HCT116 (cell line): Measurements from ENCODE around the gene SPIB. TPM values are rescaled to one million over a fixed set of nuclear protein-coding genes. Genes with fewer than 3 reads are reported as not detected.

Source experiments
- ATAC-seq: fragments of 200-7000 bp; cut with Tn5 transposase; 2 replicates; pipeline ENCODE4 v1.9.1; 2020; ENCODE audit warnings: mild to moderate bottlenecking, moderate library complexity
- BruUV-seq: library from RNA; stranded (reverse); fragments of 400-500 nt; replicated peaks from 2 replicates; lab custom pipeline; 2021; lab: Mats Ljungman, UMichigan
- CTCF ChIA-PET: fragments of 300-600 bp; sonication (Branson Sonifier 250); formaldehyde crosslinking; loops from one replicate; lab custom pipeline; 2021; ENCODE audit warnings: antibody characterized with exemption; lab: Charles Lee
- POLR2A ChIA-PET: fragments of 300-600, 350-600 bp; sonication (Branson Sonifier 250); formaldehyde crosslinking; loops from one replicate; lab custom pipeline; 2021; ENCODE audit warnings: antibody characterized with exemption; lab: Charles Lee
- RAD21 ChIA-PET, 2 experiments: fragments of 300-600 bp; sonication (Branson Sonifier 250); formaldehyde crosslinking; loops; one replicate each; lab custom pipeline; 2023; ENCODE audit warnings: low total read pairs in 2 of 2; ENCODE audit not compliant: uncharacterized antibody in 2 of 2, unreplicated experiment in 2 of 2, low non-redundant PET in 1 of 2; lab: Charles Lee
- DNase-seq: peaks from one replicate; pipeline ENCODE4 v3.0.0-alpha.2; 2010; ENCODE audit warnings: low read depth, low spot score
- H2AFZ ChIP-seq: fragments of 200-600 bp; shearing (Covaris generic), sonication (generic); 2 replicates; pipeline ENCODE4 v1.6.1; 2017; ENCODE audit warnings: low read depth, mixed run types, mixed read lengths, antibody characterized with exemption, low read length; ENCODE audit not compliant: poor library complexity, severe bottlenecking
- H3K27ac ChIP-seq: 2 replicates; pipeline ENCODE4 v1.5.1; 2012; ENCODE audit warnings: low read depth, low read length
- H3K27me3 ChIP-seq: fragments of 200-600 bp; sonication (generic); 2 replicates; pipeline ENCODE4 v1.6.1; 2016; ENCODE audit warnings: mixed run types, low read length, mixed read lengths; ENCODE audit not compliant: insufficient read depth
- H3K36me3 ChIP-seq, 2 experiments: fragments of 200-500 bp in 1 of 2; fragments of 200-600 bp in 1 of 2; sonication (Bioruptor generic) in 1 of 2; sonication (generic) in 1 of 2; 2 replicates each; pipeline versions ENCODE4 v1.5.1 to v1.6.1; 2014 to 2016; ENCODE audit warnings: low read length in 2 of 2, inconsistent platforms in 1 of 2, mixed read lengths in 1 of 2, mixed run types in 1 of 2; ENCODE audit not compliant: insufficient read depth in 2 of 2, control insufficient read depth in 1 of 2
- H3K4me1 ChIP-seq, 2 experiments: fragments of 200-600 bp in 1 of 2; sonication (generic) in 1 of 2; 2 replicates each; pipeline versions ENCODE4 v1.5.1 to v1.6.1; 2012 to 2017; ENCODE audit warnings: low read length in 2 of 2, inconsistent platforms in 1 of 2, mild to moderate bottlenecking in 1 of 2, mixed read lengths in 1 of 2, mixed run types in 1 of 2, moderate library complexity in 1 of 2; ENCODE audit not compliant: insufficient read depth in 2 of 2, control insufficient read depth in 1 of 2
- H3K4me2 ChIP-seq: fragments of 200-600 bp; sonication (generic); 2 replicates; pipeline ENCODE4 v1.6.1; 2017; ENCODE audit warnings: mixed run types, low read length, mixed read lengths
- H3K4me3 ChIP-seq, 2 experiments: fragments of 200-600 bp in 1 of 2; sonication (generic) in 1 of 2; replicated peaks in 1 of 2; 2 replicates each; pipeline ENCODE4 v1.5.1; 2011 to 2016; ENCODE audit warnings: low read length in 2 of 2, control low read depth in 1 of 2, low read depth in 1 of 2, mild to moderate bottlenecking in 1 of 2, mixed read lengths in 1 of 2, mixed run types in 1 of 2
- H3K79me2 ChIP-seq: fragments of 200-600 bp; sonication (generic); 2 replicates; pipeline ENCODE4 v1.6.1; 2017; ENCODE audit warnings: mild to moderate bottlenecking, mixed run types, low read length, moderate library complexity, mixed read lengths; ENCODE audit not compliant: insufficient read depth
- H3K9ac ChIP-seq: fragments of 200-600 bp; sonication (generic); 2 replicates; pipeline ENCODE4 v1.6.1; 2016; ENCODE audit warnings: low read length, mixed read lengths
- H3K9me2 ChIP-seq: fragments of 200-600 bp; sonication (generic), shearing (Covaris generic); 2 replicates; pipeline ENCODE4 v1.6.1; 2017; ENCODE audit warnings: mixed run types, mild to moderate bottlenecking, moderate library complexity; ENCODE audit not compliant: insufficient read depth
- H3K9me3 ChIP-seq, 2 experiments: fragments of 200-500 bp in 1 of 2; fragments of 200-600 bp in 1 of 2; sonication (Bioruptor generic) in 1 of 2; sonication (generic) in 1 of 2; 2 replicates each; pipeline ENCODE4 v1.6.1; 2014 to 2017; ENCODE audit warnings: low read length in 2 of 2, mixed read lengths in 2 of 2, inconsistent platforms in 1 of 2, low read depth in 1 of 2, mild to moderate bottlenecking in 1 of 2, mixed run types in 1 of 2, moderate library complexity in 1 of 2; ENCODE audit not compliant: control insufficient read depth in 1 of 2, insufficient read depth in 1 of 2
- H4K20me1 ChIP-seq: fragments of 200-600 bp; sonication (generic), shearing (Covaris generic); 2 replicates; pipeline ENCODE4 v1.6.1; 2017; ENCODE audit warnings: mixed run types, mild to moderate bottlenecking, moderate library complexity; ENCODE audit not compliant: insufficient read depth
- CBX3 ChIP-seq: IDR thresholded peaks from 2 replicates; pipeline ENCODE4 v1.6.1; 2012; ENCODE audit warnings: low read depth
- CEBPB ChIP-seq: IDR thresholded peaks from 2 replicates; pipeline ENCODE4 v1.6.1; 2012; ENCODE audit warnings: low read depth
- CTCF ChIP-seq, 3 experiments: fragments of 200-600 bp in 1 of 3; sonication (generic) in 1 of 3; IDR thresholded peaks in 2 of 3; conservative IDR thresholded peaks in 1 of 3; 2 replicates each; pipeline ENCODE4 v1.5.1; 2012 to 2017; ENCODE audit warnings: low read depth in 2 of 3, low read length in 2 of 3, antibody characterized with exemption in 1 of 3, borderline replicate concordance in 1 of 3, control low read depth in 1 of 3, mild to moderate bottlenecking in 1 of 3, mixed read lengths in 1 of 3, mixed run types in 1 of 3, moderate library complexity in 1 of 3; ENCODE audit not compliant: insufficient read depth in 1 of 3
- ELF1 ChIP-seq: IDR thresholded peaks from 2 replicates; pipeline ENCODE4 v1.6.1; 2012; ENCODE audit warnings: low read depth, borderline replicate concordance
- EZH2phosphoT487 ChIP-seq: fragments of 200-600 bp; IDR thresholded peaks from 2 replicates; pipeline ENCODE4 v1.6.1; 2018; ENCODE audit warnings: antibody characterized with exemption, borderline replicate concordance
- MAX ChIP-seq: IDR thresholded peaks from 2 replicates; pipeline ENCODE4 v1.6.1; 2012
- POLR2A ChIP-seq: IDR thresholded peaks from 2 replicates; pipeline ENCODE4 v1.7.0; 2011; ENCODE audit warnings: borderline replicate concordance; ENCODE audit not compliant: insufficient read depth, insufficient read length; ENCODE audit errors: extremely low read depth
- POLR2AphosphoS5 ChIP-seq: IDR thresholded peaks from 2 replicates; pipeline ENCODE4 v1.6.1; 2011; ENCODE audit warnings: mild to moderate bottlenecking, low read depth, low read length, moderate library complexity
- RAD21 ChIP-seq: IDR thresholded peaks from 2 replicates; pipeline ENCODE4 v1.6.1; 2012; ENCODE audit warnings: low read depth, mild to moderate bottlenecking
- REST ChIP-seq: IDR thresholded peaks from 2 replicates; pipeline ENCODE4 v1.6.1; 2012; ENCODE audit warnings: low read depth
- SIN3A ChIP-seq: IDR thresholded peaks from 2 replicates; pipeline ENCODE4 v1.6.1; 2012; ENCODE audit warnings: low read depth
- SP1 ChIP-seq: IDR thresholded peaks from 2 replicates; pipeline ENCODE4 v1.6.1; 2012; ENCODE audit warnings: low read depth
- SRF ChIP-seq: IDR thresholded peaks from 2 replicates; pipeline ENCODE4 v1.6.1; 2012; ENCODE audit warnings: low read depth
- TCF7L2 ChIP-seq: IDR thresholded peaks from 2 replicates; pipeline ENCODE4 v1.7.0; 2011; ENCODE audit warnings: borderline replicate concordance, inconsistent platforms; ENCODE audit not compliant: insufficient read depth, insufficient read length; ENCODE audit errors: extremely low read depth
- ZFX ChIP-seq: fragments of 450-650 bp; IDR thresholded peaks from 2 replicates; pipeline ENCODE4 v1.6.1; 2017
- ZNF274 ChIP-seq: fragments of 200-500 bp; sonication (Bioruptor generic); IDR thresholded peaks from 2 replicates; pipeline ENCODE4 v1.6.1; 2014; ENCODE audit warnings: mild to moderate bottlenecking, low read depth, low read length, inconsistent platforms
- intact Hi-C: fragments of 100-400 bp; cut with micrococcal nuclease; formaldehyde crosslinking; loops from 2 replicates; pipeline ENCODE4 v1.10.0; 2022
- total RNA-seq: library from RNA; stranded (reverse); gene quantifications from one replicate; pipeline ENCODE4 v1.2.1, GENCODE V29; 2021; ENCODE audit not compliant: unreplicated experiment

Gene SPIB
- total RNA-seq, 1 experiment from 2014 or later, result 0.96 TPM

GRCh38 chr19:50377051-50377461 is 41.7 kb upstream of the SPIB start:
- peak; percentile 58 for DNase-seq
- no peaks in the 10 kb centered on the region for H3K9me3 ChIP-seq
- intact Hi-C loops, result no loop called here
- no TSS peak for BruUV-seq
- peaks cover 28 to 34% of the 10 kb centered on the region in 2 experiments for H3K36me3 ChIP-seq
- 0 out of 2 replicates have a peak overlapping the region, but pooled peaks have one; percentile 51 for H3K27ac ChIP-seq
- H3K79me2 ChIP-seq, result peaks cover 14% of the 10 kb centered on the region; the same call in 1 of the 2 replicates
- no peaks in the 10 kb centered on the region for H4K20me1 ChIP-seq
- POLR2A ChIA-PET, result interaction anchor here (1.0 kb wide), 1 partner anchor 348 kb away, joined by 5 read pairs; no protein-coding TSS in a partner anchor
- H2AFZ ChIP-seq, result no peak overlapping the region
- RAD21 ChIA-PET, result no interaction called here
- no peaks in the 10 kb centered on the region for H3K9me2 ChIP-seq
- peak; percentile 69 for ATAC-seq
- TF ChIP-seq POLR2AphosphoS5 (no peak), ZNF274 (no peak), SIN3A (no peak), TCF7L2 (no peak), MAX (no peak), CBX3 (no peak), ZFX (no peak), SRF (no peak), SP1 (no peak), RAD21 (no peak), CTCF (IDR thresholded peaks at IDR 0.05 in 2 of 3, conservative IDR thresholded peaks at IDR 0.05 in 1 of 3; ENCODE audit: borderline replicate concordance in 1 of 3, insufficient read depth in 1 of 3, low read depth in 2 of 3, low read length in 2 of 3) (no peak), POLR2A (no peak), EZH2phosphoT487 (no peak), REST (no peak), CEBPB (no peak), ELF1 (no peak)
- peaks cover 4 to 13% of the 10 kb centered on the region in 2 experiments; a peak in 3 of 4 replicates for H3K4me1 ChIP-seq
- H3K27me3 ChIP-seq, result no peaks in the 10 kb centered on the region
- no peak overlapping the region for H3K9ac ChIP-seq
- CTCF ChIA-PET, result interaction anchor here (1.0 kb wide), 1 partner anchor 8 kb away, joined by 3 read pairs; no protein-coding TSS in a partner anchor
- H3K4me2 ChIP-seq, result peak overlapping the region; percentile 67
- H3K4me3 ChIP-seq, result peak overlapping the region; percentile 43 to 95
